Activated CD8-positive, alpha-beta memory T cell treated with anti-CD3 and anti-CD28 coated beads, Interleukin-2, amount 50 U/mL, for 1 hour (primary cell): ENCODE measurements around the gene RAP1A.
"Not testable (repeated sequence)": the region's sequence is repeated elsewhere in the genome, so short reads cannot be mapped to it uniquely, and the experiment has no call there.

ENCODE experiments used
- DNase-seq: peaks from one replicate; pipeline ENCODE4 v3.0.0-alpha.2; 2020; ENCODE audit errors: extremely low read depth

RAP1A gene

GRCh38 chr1:111629190-111629954, 9.8 kb downstream of the RAP1A start:
- DNase-seq, result no peak

- DNase-seq, result no peak
These were observed 11.0 kb downstream of the RAP1A start for GRCh38 chr1:111630567-111630966.

- DNase-seq, result no peak
These were observed 11.9 kb downstream of the RAP1A start for GRCh38 chr1:111631502-111631901.

GRCh38 chr1:111632771-111633170, 13.2 kb downstream of the RAP1A start:
- not testable (repeated sequence) for DNase-seq

GRCh38 chr1:111633736-111634247, 14.2 kb downstream of the RAP1A start:
- no peak for DNase-seq

GRCh38 chr1:111635324-111636009, 15.9 kb downstream of the RAP1A start:
- no peak for DNase-seq

GRCh38 chr1:111638320-111638719, 18.7 kb downstream of the RAP1A start:
- no peak for DNase-seq

- no peak for DNase-seq
These were observed 20.1 kb downstream of the RAP1A start for GRCh38 chr1:111639602-111640198.

- DNase-seq, result no peak
These were observed 23.5 kb downstream of the RAP1A start for GRCh38 chr1:111643097-111643496.

- no peak for DNase-seq
These were observed 24.1 kb downstream of the RAP1A start for GRCh38 chr1:111643696-111644095.

GRCh38 chr1:111644506-111644905, 24.9 kb downstream of the RAP1A start:
- DNase-seq, result no peak

GRCh38 chr1:111647736-111648135, 28.1 kb downstream of the RAP1A start:
- no peak for DNase-seq

GRCh38 chr1:111648806-111649205, 29.2 kb downstream of the RAP1A start:
- DNase-seq, result no peak

- no peak for DNase-seq
These were observed 29.6 kb downstream of the RAP1A start for GRCh38 chr1:111649227-111649626.

GRCh38 chr1:111649648-111650047, 30.1 kb downstream of the RAP1A start:
- DNase-seq, result no peak

- no peak for DNase-seq
These were observed 34.1 kb downstream of the RAP1A start for GRCh38 chr1:111653709-111654108.

- no peak for DNase-seq
These were observed 35.2 kb downstream of the RAP1A start for GRCh38 chr1:111654839-111655238.

- peak; percentile 20 for DNase-seq
These were observed 36.8 kb downstream of the RAP1A start for GRCh38 chr1:111656086-111657017.

GRCh38 chr1:111658622-111659021, 39.0 kb downstream of the RAP1A start:
- DNase-seq, result no peak

- no peak for DNase-seq
These were observed 40.9 kb downstream of the RAP1A start for GRCh38 chr1:111660204-111661150.
